ENCODE data around the gene LYST. TPM values are rescaled to one million over a fixed set of nuclear protein-coding genes. Genes with fewer than 3 reads are reported as not detected.

LYST gene
- total and polyA plus RNA-seq, 2 experiments from 2014 or later: 3.0 to 6.1 TPM

DNA sequence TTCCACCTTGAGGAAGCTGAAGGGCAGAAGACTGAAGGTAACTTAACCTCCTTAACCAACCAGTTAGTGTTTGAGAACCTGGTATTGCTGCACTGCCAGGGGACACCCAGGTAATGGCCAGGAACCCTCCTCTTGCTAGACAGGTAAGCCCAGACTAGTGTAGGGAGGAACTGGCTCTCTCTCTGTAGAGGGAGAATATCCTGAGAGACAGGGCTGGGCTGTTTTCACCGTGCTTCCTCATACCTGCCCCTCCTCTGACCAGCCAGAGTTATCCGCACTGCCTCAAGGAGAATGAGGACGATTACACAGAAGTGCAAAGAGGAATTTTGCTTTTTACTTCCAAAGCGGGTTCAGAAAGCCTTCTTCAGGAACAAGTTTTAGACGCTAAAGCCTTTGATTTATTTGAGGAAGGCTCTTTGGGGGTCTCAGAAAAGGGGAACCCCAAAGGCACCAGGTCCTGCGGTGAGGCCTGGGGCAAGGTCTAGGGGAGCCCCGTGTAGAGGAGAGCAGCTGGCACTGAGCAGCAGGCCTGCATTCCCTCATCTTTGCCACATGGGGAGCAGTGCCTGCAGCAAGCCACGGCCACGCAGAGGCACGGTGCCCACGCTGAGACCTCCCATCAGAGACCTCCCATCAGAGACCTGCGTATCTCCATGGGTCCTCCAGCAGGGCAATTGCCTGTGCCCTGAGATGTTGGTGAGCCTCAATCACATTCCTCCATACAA is 230.6 kb downstream of the LYST start:
- H3K4me2 ChIP-seq: no peak overlapping the region
- H3K4me1 ChIP-seq (ENCODE audit: insufficient read depth): no peaks in the 10 kb centered on the region
- no peaks in the 10 kb centered on the region for H3K9me3 ChIP-seq (ENCODE audit: low read depth)
- no peak for TF ChIP-seq EZH2phosphoT487 (IDR thresholded peaks at IDR 0.05; ENCODE audit: low read depth, severe bottlenecking, unreplicated experiment)
- TF ChIP-seq, protein P1, sequence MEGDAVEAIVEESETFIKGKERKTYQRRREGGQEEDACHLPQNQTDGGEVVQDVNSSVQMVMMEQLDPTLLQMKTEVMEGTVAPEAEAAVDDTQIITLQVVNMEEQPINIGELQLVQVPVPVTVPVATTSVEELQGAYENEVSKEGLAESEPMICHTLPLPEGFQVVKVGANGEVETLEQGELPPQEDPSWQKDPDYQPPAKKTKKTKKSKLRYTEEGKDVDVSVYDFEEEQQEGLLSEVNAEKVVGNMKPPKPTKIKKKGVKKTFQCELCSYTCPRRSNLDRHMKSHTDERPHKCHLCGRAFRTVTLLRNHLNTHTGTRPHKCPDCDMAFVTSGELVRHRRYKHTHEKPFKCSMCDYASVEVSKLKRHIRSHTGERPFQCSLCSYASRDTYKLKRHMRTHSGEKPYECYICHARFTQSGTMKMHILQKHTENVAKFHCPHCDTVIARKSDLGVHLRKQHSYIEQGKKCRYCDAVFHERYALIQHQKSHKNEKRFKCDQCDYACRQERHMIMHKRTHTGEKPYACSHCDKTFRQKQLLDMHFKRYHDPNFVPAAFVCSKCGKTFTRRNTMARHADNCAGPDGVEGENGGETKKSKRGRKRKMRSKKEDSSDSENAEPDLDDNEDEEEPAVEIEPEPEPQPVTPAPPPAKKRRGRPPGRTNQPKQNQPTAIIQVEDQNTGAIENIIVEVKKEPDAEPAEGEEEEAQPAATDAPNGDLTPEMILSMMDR (IDR thresholded peaks at IDR 0.05; ENCODE audit: poor library complexity): no peak
- TF ChIP-seq EZH2 (IDR thresholded peaks at IDR 0.05; ENCODE audit: borderline replicate concordance): no peak
- no peaks in the 10 kb centered on the region for H3K79me2 ChIP-seq
- H3K27ac ChIP-seq: no peak overlapping the region
- no peaks in the 10 kb centered on the region for H3K36me3 ChIP-seq (replicated peaks; ENCODE audit: insufficient read depth, low read depth)
- no peaks in the 10 kb centered on the region for H3K9me2 ChIP-seq (replicated peaks; ENCODE audit: insufficient read depth)
- H2AFZ ChIP-seq: no peak overlapping the region
- WGBS (ENCODE audit: low lambda C conversion rate, missing lambda C conversion rate): 71% methylated on average over 12 of the region's 12 CpGs
- H4K20me1 ChIP-seq (ENCODE audit: insufficient read depth, poor library complexity, severe bottlenecking): no peaks in the 10 kb centered on the region
- no peaks in the 10 kb centered on the region for H3K27me3 ChIP-seq
- H3K4me3 ChIP-seq: no peak overlapping the region
- no peak for DNase-seq (ENCODE audit: low spot score)

GRCh38 chr1:235632506-235633401 is 234.0 kb downstream of the LYST start:
- H3K4me2 ChIP-seq: no peak overlapping the region
- no peaks in the 10 kb centered on the region for H3K9me2 ChIP-seq (replicated peaks; ENCODE audit: insufficient read depth)
- no peaks in the 10 kb centered on the region for H3K4me1 ChIP-seq (ENCODE audit: insufficient read depth)
- H2AFZ ChIP-seq: no peak overlapping the region
- no peak overlapping the region for H3K27ac ChIP-seq
- no peaks in the 10 kb centered on the region for H3K27me3 ChIP-seq
- no peak for DNase-seq (ENCODE audit: low spot score)
- no peaks in the 10 kb centered on the region for H3K79me2 ChIP-seq
- no peak overlapping the region for H3K4me3 ChIP-seq
- H4K20me1 ChIP-seq (ENCODE audit: insufficient read depth, poor library complexity, severe bottlenecking): no peaks in the 10 kb centered on the region
- TF ChIP-seq, protein P1 (IDR thresholded peaks at IDR 0.05; ENCODE audit: poor library complexity): no peak
- TF ChIP-seq EZH2phosphoT487 (IDR thresholded peaks at IDR 0.05; ENCODE audit: low read depth, severe bottlenecking, unreplicated experiment): no peak
- no peak for TF ChIP-seq EZH2 (IDR thresholded peaks at IDR 0.05; ENCODE audit: borderline replicate concordance)
- 68% methylated on average over 14 of the region's 14 CpGs for WGBS (ENCODE audit: low lambda C conversion rate, missing lambda C conversion rate)
- no peaks in the 10 kb centered on the region for H3K9me3 ChIP-seq (ENCODE audit: low read depth)
- no peaks in the 10 kb centered on the region for H3K36me3 ChIP-seq (replicated peaks; ENCODE audit: insufficient read depth, low read depth)

DNA sequence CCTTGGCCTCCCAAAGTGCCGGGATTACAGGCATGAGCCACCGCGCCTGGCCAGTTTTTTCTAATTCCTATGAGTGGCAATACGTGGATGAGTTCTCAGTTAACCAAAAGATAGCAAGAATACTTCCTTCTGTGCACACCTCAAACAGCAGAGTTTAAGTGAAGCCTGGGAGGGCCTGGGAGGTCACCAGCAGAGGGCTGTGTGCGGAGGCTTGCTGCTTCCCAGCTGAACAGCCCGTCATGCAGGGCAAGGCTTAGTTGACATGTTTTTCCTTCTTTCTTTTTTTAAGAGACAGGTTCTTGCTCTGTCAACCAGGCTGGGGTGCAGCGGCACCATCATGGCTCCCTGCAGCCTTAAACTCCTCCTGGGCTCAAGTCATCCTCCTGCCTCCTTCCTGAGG is 234.9 kb downstream of the LYST start:
- no peak for DNase-seq (ENCODE audit: low spot score)
- Histone ChIP-seq H2AFZ (no peak overlapping the region), H3K4me2 (no peak overlapping the region), H3K27ac (no peak overlapping the region), H3K4me1 (ENCODE audit: insufficient read depth) (no peaks in the 10 kb centered on the region), H3K79me2 (no peaks in the 10 kb centered on the region), H3K9me2 (replicated peaks; ENCODE audit: insufficient read depth) (no peaks in the 10 kb centered on the region), H3K36me3 (replicated peaks; ENCODE audit: insufficient read depth, low read depth) (no peaks in the 10 kb centered on the region), H3K27me3 (no peaks in the 10 kb centered on the region), H4K20me1 (ENCODE audit: insufficient read depth, poor library complexity, severe bottlenecking) (no peaks in the 10 kb centered on the region), H3K9me3 (ENCODE audit: low read depth) (no peaks in the 10 kb centered on the region), H3K4me3 (no peak overlapping the region)
- WGBS (ENCODE audit: low lambda C conversion rate, missing lambda C conversion rate): 90% methylated on average over 7 of the region's 7 CpGs
- TF ChIP-seq EZH2 (IDR thresholded peaks at IDR 0.05; ENCODE audit: borderline replicate concordance): no peak
- TF ChIP-seq EZH2phosphoT487 (IDR thresholded peaks at IDR 0.05; ENCODE audit: low read depth, severe bottlenecking, unreplicated experiment): no peak
- TF ChIP-seq, protein P1 (IDR thresholded peaks at IDR 0.05; ENCODE audit: poor library complexity): no peak

Data from hepatocyte (in vitro differentiated cells).